Subcutaneous adipose tissue (tissue), 4 donors: ENCODE data around the gene WDR88. TPM values are rescaled to one million over a fixed set of nuclear protein-coding genes. Genes with fewer than 3 reads are reported as not detected.

Experiments used
- total RNA-seq, 4 donors: library from RNA; depleted of rRNA; stranded (reverse); fragments of >200 nt; gene quantifications; one replicate each; pipeline ENCODE4 v1.1.0, GENCODE V29; 2016
- TF ChIP-seq, protein P1 (sequence below): fragments of 450-650 bp; IDR thresholded peaks from one replicate; pipeline ENCODE4 v1.5.1; 2016; ENCODE audit warnings: low read depth, mild to moderate bottlenecking, control low read depth, antibody characterized with exemption, moderate library complexity

Gene WDR88
- total RNA-seq, 4 donors from 2014 or later = not detected

DNA sequence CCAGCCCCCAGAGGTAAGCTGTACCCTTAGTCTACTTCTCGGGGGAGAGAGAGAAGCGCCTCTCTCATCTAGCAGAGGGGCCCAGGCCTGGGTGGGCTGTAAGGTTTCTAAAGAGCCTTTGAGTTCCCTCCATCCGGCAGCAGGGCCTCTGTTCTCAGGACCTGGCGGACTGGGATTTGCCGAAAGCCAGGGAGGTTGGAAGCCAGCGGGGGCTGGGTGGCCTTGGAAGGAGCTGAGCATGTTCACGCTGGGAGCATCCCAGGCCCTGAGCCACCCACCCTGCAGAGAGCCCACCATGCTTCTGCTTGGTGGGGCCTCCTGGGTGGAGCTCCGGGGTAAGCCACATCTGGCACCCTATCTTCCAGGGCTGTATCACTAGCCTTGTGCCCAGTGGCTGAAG is 86.0 kb downstream of the WDR88 start:
- TF ChIP-seq, protein P1, sequence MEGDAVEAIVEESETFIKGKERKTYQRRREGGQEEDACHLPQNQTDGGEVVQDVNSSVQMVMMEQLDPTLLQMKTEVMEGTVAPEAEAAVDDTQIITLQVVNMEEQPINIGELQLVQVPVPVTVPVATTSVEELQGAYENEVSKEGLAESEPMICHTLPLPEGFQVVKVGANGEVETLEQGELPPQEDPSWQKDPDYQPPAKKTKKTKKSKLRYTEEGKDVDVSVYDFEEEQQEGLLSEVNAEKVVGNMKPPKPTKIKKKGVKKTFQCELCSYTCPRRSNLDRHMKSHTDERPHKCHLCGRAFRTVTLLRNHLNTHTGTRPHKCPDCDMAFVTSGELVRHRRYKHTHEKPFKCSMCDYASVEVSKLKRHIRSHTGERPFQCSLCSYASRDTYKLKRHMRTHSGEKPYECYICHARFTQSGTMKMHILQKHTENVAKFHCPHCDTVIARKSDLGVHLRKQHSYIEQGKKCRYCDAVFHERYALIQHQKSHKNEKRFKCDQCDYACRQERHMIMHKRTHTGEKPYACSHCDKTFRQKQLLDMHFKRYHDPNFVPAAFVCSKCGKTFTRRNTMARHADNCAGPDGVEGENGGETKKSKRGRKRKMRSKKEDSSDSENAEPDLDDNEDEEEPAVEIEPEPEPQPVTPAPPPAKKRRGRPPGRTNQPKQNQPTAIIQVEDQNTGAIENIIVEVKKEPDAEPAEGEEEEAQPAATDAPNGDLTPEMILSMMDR = no peak

DNA sequence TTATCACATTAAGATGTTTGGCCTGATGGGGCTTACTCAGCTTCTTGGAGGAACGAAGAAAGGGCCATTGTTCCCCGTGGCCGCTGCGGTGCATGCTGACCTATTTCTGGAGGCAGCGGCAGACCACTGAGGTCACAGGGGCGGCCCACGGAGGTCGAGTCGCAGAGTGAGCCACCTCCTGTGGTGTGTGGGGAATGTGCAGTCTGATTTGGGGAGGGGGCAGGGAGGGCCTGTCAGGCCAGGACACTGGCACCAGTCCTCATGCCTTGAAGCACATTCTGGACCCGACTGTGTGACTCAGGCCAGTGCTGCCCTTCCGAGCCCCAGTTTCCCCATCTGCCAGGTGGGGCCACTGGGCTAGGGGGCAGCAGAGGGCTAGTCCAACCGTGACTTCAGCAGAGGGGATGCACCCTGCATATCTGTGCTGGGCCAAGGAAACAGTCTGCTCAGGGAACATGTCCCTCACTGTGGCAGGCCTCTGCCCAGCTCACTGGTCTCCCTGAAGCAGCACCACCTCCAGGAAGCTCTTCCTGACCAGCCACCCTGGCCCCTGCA is 87.4 kb downstream of the WDR88 start:
- TF ChIP-seq, protein P1 = no peak

DNA sequence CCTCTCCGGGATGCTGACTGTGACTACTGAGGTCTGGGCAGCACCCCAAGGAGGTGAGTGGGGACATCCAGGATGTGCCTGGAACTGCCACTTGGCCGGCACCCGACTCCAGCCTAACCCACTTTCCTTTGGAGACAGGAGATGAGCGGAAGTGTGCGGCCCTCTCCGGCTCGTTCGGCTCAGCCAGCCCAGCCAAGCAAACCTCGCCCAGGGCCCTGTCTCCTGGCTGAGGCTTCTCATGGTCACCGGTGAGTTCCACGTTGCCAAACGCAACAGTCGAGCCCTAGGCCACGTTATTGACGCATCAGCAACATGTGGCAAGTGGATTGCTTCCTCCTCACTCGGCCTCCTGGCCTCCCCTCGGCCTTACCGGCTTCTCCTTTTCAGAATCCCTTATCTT is 88.2 kb downstream of the WDR88 start:
- TF ChIP-seq, protein P1 = no peak

DNA sequence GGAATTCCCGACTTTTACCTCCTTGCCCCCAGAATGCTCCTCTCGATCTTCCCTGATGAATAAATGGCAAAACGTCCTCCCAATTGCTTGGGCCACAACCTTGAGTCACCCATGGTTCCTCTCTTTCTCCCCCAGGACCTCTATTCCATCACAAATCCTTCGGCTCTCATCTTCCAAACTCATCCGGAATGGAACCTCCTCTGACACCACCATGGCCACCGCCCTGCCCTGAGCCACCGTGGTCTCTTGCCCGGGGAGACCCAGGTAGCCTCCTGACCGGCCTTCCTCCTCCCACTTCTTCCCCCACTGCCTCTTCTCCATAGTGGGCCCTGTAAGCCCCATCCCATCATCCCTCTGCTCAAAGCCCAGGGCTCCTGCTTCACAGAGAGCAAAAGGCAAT is 88.8 kb downstream of the WDR88 start:
- TF ChIP-seq, protein P1 = no peak

DNA sequence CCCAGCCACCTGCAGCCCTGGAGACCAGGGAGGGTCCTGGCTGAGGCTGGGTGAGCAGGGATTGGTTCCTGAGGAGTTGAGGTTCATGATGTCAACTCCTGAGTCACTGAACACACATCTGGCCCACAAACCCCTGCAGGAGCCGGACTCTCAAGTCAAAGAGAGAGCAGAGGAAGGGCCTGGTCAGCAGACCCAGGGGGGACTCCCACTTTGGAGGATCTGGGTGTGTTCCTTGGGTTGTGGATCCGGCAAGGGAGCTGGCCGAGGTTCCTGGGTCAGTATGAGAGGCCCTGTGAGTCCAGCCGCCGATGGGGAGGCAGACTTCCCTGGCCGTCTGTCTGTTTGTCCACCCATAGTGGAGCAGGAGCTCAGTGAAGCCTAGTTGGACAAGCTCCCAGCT is 89.7 kb downstream of the WDR88 start:
- TF ChIP-seq, protein P1 = no peak

DNA sequence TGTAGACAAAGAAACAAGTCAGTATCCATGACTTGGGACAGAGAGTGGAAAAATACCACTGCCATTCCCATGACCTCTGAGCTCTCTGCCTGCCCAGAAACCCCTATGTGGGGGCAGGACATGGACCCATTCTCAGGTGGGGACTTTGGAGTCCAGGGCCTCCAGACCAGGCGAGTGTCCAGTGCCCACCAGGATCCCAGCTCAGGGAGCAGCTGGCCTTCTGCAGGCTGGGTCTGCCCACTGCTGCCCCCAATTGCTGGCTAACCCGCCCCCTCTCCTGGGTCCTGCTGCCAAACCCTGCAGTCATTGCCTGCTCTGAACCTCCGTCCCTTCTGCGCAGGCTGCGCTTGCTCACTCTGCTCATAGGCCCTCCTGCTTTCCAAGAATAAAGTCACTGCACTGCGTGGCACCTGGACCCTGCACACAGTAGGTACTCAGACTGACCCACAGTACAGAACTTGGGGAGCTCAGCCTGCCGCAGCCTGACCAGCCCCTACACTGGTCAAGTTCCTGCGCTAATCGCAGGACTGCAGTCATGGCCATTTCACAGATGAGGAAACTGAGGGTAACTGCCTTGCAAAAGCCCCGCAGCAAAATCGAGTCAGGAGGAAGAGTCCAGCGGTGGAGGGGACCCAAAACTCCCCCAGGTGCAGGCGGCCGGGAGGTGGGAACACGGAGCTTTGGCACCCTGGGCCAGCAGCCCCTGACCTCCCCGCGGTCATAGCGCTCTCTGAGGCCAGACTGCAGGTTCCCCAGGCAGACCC is 93.0 kb downstream of the WDR88 start:
- TF ChIP-seq, protein P1 = no peak

Other genes with a start within 250 kb of the WDR88 start
- gene CEP89, start 160.2 kb upstream of the WDR88 start, total RNA-seq = 10 to 100 TPM in 3 of 4 donors, 1 to 10 TPM in 1; 9.9 to 14.3 (median 11.5) TPM
- gene FAAP24, start 159.9 kb upstream of the WDR88 start, total RNA-seq = 1 to 10 TPM in 3 of 4 donors, under 1 TPM in 1; 0.75 to 3.9 (median 2.3) TPM
- gene RHPN2, start 67.2 kb upstream of the WDR88 start, total RNA-seq = 1 to 10 TPM in 1 of 4 donors, under 1 TPM in 3; 0.66 to 2.7 (median 0.78) TPM
- gene GPATCH1, start 50.9 kb upstream of the WDR88 start, total RNA-seq = 10 to 100 TPM in 2 of 4 donors, 1 to 10 TPM in 2; 6.5 to 14.0 (median 10.5) TPM
- gene LRP3, start 62.2 kb downstream of the WDR88 start, total RNA-seq = 10 to 100 TPM; 15.0 to 40.3 (median 20.0) TPM
- 100 to 1,000 TPM in 1 of 4 donors, 10 to 100 TPM in 2, 1 to 10 TPM in 1; 1.5 to 130 (median 13.0) TPM for gene SLC7A10, start 93.7 kb downstream of the WDR88 start, total RNA-seq
- gene CEBPA, start 170.4 kb downstream of the WDR88 start, total RNA-seq = 100 to 1,000 TPM; 114 to 646 (median 258) TPM
- gene CEBPG, start 241.6 kb downstream of the WDR88 start, total RNA-seq = 10 to 100 TPM; 24.6 to 37.9 (median 32.5) TPM